VCaP (cell line): ENCODE results near the gene DIP2C.
"Not testable (repeated sequence)": the region's sequence is repeated elsewhere in the genome, so short reads cannot be mapped to it uniquely, and the experiment has no call there.

ENCODE experiments used
- H3K27ac ChIP-seq: fragments of 450-650 bp; 2 replicates; pipeline ENCODE4 v1.5.1; 2017
- TF ChIP-seq, protein P1 (sequence below): fragments of 450-650 bp; conservative IDR thresholded peaks from 2 replicates; pipeline ENCODE4 v1.5.1; 2017; ENCODE audit warnings: mild to moderate bottlenecking, moderate library complexity

Gene DIP2C

DNA sequence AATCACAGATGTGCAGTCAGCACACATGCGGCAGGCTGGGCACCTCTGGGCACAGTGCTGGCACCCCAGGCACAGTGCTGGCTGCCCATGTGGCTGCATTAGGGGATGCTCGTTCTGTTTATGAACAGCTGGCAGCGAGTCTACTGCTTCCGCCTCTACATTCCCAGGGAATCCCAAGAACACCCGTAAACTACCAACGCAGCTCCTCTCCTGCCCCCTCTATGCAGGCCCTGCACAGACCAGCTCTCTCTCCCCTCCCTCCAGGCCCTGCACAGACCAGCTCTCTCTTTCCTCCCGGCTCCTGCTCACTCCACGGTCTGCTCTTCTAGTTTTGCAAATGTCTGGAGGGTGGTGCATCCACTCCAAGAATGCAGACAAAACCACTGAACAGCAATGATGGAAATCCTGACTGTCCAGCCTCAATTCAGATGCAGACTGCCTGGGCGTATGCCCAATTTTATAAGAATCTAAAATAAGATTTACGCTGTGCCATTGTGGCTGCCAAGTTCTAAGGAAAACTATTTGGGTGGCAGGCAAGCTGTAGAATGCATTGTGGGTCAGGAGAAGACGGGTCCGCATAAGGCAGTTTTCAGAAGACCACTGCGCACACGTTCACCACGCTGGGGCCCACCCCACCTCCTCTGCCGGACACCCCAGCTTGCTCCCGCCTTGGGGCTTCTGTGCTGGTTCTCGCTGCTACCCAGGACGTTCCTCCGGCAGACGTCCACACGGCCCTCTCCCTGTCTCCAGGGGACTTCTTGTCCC is 319.6 kb downstream of the DIP2C start:
- TF ChIP-seq, protein P1, sequence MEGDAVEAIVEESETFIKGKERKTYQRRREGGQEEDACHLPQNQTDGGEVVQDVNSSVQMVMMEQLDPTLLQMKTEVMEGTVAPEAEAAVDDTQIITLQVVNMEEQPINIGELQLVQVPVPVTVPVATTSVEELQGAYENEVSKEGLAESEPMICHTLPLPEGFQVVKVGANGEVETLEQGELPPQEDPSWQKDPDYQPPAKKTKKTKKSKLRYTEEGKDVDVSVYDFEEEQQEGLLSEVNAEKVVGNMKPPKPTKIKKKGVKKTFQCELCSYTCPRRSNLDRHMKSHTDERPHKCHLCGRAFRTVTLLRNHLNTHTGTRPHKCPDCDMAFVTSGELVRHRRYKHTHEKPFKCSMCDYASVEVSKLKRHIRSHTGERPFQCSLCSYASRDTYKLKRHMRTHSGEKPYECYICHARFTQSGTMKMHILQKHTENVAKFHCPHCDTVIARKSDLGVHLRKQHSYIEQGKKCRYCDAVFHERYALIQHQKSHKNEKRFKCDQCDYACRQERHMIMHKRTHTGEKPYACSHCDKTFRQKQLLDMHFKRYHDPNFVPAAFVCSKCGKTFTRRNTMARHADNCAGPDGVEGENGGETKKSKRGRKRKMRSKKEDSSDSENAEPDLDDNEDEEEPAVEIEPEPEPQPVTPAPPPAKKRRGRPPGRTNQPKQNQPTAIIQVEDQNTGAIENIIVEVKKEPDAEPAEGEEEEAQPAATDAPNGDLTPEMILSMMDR, result no peak
- H3K27ac ChIP-seq, result no peak overlapping the region

DNA sequence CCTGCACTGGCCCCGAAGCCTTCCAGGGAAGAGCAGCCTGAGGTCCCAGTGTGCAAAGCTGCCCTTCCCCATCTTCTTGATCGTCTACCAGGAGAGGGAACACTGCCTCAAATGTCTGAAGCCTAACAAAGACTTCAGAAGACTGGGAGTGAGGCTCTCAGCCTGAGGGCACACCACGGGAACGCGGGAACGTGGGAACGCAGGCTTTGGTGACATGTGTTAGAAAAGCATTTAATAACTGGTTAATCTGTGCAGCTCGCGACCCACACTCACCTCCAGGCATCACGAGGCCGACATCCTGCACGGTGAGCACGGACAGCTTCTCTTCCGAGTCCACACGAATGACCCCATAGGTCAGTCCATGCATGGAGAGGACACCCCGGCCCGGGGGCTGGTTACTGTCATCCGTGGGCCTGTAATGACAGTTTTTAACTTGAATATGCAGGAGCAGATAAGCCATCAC is 320.2 kb downstream of the DIP2C start:
- TF ChIP-seq, protein P1, result no peak
- H3K27ac ChIP-seq, result no peak overlapping the region

DNA sequence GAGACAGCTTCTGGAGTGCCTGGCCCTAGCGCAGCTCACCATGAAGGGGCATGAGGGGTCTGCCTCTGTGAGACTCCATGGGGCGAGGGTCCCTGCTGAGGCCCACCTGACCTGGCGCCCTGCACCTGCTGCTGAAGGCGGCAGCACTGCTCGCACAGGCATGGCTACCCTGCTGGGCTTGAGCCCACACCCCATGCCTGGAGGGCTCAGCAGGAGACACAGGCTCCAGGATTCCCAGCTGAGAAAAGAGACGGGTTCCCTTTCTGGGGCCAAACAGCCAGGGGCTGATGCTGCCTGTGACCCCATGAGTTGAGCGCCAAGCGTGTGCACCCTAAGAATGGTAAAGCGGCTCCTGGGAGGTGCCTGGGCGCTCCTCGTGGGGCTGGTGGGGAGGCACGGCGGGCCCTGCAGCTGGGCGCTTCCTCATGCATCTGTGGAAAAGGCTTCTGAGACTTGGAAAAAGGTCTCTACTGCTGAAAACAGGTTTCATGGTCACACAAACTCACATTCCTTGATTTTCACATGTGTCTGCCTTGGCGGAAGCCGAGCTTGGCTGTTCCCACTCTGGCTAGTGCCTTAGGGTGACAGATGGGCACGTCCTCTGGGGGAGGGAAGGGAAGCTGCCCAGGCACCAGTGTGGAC is 320.8 kb downstream of the DIP2C start:
- TF ChIP-seq, protein P1, result no peak
- H3K27ac ChIP-seq, result no peak overlapping the region

DNA sequence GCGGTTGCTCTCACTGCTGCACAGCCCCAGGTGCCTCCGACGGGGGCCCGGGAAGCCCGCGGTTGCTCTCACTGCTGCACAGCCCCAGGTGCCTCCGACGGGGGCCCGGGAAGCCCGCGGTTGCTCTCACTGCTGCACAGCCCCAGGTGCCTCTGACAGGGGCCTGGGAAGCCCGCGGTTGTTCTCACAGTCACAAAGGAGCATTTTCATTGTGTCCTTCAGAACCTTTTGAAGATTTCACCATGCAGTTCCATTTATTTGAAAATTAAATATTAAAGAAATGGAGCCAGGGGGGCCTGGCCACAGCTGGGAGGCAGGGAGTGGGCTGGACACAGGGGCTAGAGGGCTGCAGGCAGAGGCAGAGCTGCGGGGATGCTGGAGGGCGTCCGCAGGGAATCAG is 321.4 kb downstream of the DIP2C start:
- H3K27ac ChIP-seq, result not testable (repeated sequence)

DNA sequence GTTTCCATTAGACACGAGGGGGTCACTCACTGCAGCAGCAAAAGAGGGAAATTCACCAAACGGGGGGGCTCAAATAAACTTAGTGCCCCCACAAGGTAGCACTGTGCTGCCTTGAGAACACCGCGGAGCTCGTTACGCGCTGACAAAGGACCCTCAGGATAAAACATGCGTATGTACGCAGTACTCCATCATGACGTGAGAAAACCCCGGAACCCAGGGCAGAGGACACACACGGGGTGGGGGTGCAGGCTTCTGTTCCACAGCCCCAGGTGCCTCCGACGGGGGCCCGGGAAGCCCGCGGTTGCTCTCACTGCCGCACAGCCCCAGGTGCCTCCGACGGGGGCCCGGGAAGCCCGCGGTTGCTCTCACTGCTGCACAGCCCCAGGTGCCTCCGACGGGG is 321.8 kb downstream of the DIP2C start:
- TF ChIP-seq, protein P1, result no peak
- H3K27ac ChIP-seq, result no peak overlapping the region

DNA sequence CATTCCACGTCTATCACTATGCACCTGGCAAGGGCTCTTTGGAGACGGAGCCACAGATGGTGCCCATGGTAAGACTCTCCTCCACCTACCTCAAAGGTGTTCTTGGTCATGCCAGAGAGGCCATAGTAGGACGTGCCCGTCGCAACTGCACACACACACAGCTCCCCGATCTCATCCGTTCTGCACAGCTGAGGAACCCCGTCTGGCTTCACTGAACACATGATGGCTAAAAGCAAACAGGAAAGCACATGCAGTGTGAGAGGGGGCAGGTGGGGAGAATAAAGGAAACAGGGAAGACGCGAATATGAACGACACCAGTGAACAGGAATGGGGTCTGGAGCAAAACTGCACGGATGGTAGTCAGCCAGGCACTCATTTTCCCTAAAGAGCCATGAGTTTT is 323.3 kb downstream of the DIP2C start:
- TF ChIP-seq, protein P1, result no peak
- H3K27ac ChIP-seq, result no peak overlapping the region

DNA sequence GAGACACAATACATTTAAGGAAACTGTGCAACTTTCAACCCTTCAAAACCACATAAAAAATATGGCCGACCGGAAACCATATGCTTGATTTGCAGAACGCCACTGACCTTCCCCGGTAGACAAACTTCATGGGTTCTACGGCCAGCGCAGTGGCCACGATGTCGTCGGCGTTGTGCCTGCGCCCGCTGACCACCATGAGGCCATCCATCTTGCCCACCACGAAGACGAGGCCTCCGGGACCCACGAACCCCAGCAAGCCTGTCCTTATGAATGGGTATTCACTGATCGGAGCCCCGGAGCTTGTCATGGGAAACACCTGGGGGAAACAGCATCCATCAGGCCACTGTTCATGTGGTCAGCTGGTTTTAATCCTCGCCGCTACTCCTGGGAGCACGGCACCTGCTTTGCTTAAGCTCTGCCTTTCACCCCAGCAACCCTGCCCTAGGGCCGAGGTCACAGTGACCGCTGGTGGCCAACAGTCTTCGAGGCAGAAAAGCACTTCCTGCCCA is 325.1 kb downstream of the DIP2C start:
- TF ChIP-seq, protein P1, result no peak
- no peak overlapping the region; the same call in 1 of the 2 replicates for H3K27ac ChIP-seq

DNA sequence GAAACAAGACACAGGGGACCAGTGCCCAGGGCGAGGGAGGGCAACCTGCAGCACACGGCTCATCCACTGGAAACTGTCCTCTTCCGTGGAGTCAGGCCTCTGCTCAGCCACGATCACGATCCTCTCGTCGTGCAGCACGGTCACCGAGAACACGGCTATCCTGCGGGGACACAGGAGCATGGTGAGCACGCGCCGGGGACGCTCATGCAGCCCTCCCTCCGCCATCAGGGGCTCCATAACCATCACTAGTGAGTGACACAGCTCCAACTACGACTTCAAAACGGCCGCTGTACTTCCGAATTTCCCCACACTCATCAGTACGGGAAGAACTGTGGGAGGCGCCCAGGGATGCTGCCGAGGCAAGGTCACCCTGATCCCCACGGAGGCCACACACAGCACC is 326.3 kb downstream of the DIP2C start:
- peak overlapping the region; percentile 2; the same call in 1 of the 2 replicates for H3K27ac ChIP-seq
- TF ChIP-seq, protein P1, result no peak
